ENCODE data around the gene SNX3.

Gene SNX3

DNA sequence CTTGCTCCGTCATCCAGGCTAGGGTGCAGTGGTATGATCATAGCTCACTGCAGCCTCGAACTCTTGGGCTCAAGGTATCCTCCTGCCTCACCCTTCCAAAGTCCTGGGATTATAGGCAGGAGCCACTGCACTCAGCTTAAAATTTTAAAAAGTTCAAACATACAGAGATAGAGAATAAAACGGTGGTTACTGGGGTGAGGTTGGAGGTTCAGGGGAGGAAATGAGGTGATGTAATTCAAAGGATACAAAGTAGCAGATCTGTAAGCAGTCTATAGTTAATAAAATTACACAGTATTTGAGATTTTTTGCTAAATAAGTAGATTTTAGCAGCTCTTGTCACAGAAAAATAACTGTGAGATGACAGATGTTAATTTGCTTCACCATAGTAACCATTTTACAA, 26.5 kb upstream of the SNX3 start:
- Histone ChIP-seq H3K27me3 (ENCODE audit: low read depth, low read length) (no peaks in the 10 kb centered on the region), H3K9me3 (ENCODE audit: insufficient read depth, low read length) (no peaks in the 10 kb centered on the region), H4K20me1 (ENCODE audit: insufficient read depth, low read length) (no peaks in the 10 kb centered on the region), H3K79me2 (ENCODE audit: low read length) (no peaks in the 10 kb centered on the region), H3K4me1 (ENCODE audit: low read length) (peaks cover 8% of the 10 kb centered on the region; the same call in 1 of the 2 replicates), H2AFZ (ENCODE audit: low read depth, low read length) (no peak overlapping the region), H3K9ac (ENCODE audit: low read length) (no peak overlapping the region), H3K27ac (ENCODE audit: low read length) (no peak overlapping the region), H3K36me3 (replicated peaks; ENCODE audit: low read depth, low read length) (no peaks in the 10 kb centered on the region), H3K4me3 (ENCODE audit: low read length) (no peak overlapping the region), H3K4me2 (ENCODE audit: low read length) (no peak overlapping the region)
- TF ChIP-seq CTCF (IDR thresholded peaks at IDR 0.05; ENCODE audit: low read depth, low read length) (no peak), EZH2phosphoT487 (IDR thresholded peaks at IDR 0.05; ENCODE audit: low read depth) (no peak)

DNA sequence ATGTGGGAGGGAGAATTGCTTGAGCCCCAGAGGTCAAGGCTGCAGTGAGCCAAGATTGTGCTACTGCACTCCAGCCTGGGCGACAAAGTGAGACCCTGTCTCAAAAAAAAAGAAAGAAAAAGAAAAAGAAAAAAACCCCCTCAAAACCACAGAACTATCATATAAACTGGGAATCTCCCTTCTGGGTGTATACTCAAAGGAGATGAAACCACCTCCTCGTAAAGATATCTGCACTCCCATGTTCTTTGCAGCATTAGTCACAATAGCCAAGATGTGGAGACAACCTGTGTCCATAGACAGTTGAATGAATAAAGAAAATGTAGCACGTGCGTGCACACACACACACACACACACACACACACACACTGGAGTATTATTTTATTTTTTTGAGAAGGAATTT, 25.5 kb upstream of the SNX3 start:
- no peak overlapping the region for H2AFZ ChIP-seq (ENCODE audit: low read depth, low read length)
- H3K4me3 ChIP-seq (ENCODE audit: low read length), result no peak overlapping the region
- no peak overlapping the region for H3K27ac ChIP-seq (ENCODE audit: low read length)
- no peaks in the 10 kb centered on the region for H3K36me3 ChIP-seq (replicated peaks; ENCODE audit: low read depth, low read length)
- no peak overlapping the region for H3K9ac ChIP-seq (ENCODE audit: low read length)
- H3K9me3 ChIP-seq (ENCODE audit: insufficient read depth, low read length), result no peaks in the 10 kb centered on the region
- no peak overlapping the region for H3K4me2 ChIP-seq (ENCODE audit: low read length)
- no peaks in the 10 kb centered on the region for H3K79me2 ChIP-seq (ENCODE audit: low read length)
- H4K20me1 ChIP-seq (ENCODE audit: insufficient read depth, low read length), result no peaks in the 10 kb centered on the region
- peaks cover 6% of the 10 kb centered on the region; the same call in 1 of the 2 replicates for H3K4me1 ChIP-seq (ENCODE audit: low read length)
- no peaks in the 10 kb centered on the region for H3K27me3 ChIP-seq (ENCODE audit: low read depth, low read length)
- no peak for TF ChIP-seq EZH2phosphoT487 (IDR thresholded peaks at IDR 0.05; ENCODE audit: low read depth)
- TF ChIP-seq CTCF (IDR thresholded peaks at IDR 0.05; ENCODE audit: low read depth, low read length), result no peak

DNA sequence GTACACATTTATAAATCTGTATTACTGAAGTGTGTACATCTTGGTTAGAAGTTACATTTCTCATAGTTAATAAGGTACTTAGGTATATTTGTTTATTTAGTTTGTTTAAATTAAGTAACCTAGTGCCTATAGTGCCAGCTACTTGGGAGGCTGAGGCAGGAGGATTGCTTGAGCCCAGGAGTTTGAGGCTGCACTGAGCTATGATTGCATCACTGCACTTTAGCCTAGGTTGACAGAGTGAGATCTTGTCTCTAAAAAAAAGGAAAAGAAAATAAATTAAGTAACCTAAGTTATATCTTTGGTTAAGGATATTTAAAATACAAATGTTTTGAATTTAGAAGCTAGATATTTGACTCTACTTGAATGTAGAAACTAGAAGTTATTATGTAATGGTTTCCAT, 24.5 kb upstream of the SNX3 start:
- H3K36me3 ChIP-seq (replicated peaks; ENCODE audit: low read depth, low read length), result no peaks in the 10 kb centered on the region
- no peaks in the 10 kb centered on the region for H3K79me2 ChIP-seq (ENCODE audit: low read length)
- H3K27ac ChIP-seq (ENCODE audit: low read length), result no peak overlapping the region
- no peak overlapping the region for H2AFZ ChIP-seq (ENCODE audit: low read depth, low read length)
- TF ChIP-seq CTCF (IDR thresholded peaks at IDR 0.05; ENCODE audit: low read depth, low read length) (no peak), EZH2phosphoT487 (IDR thresholded peaks at IDR 0.05; ENCODE audit: low read depth) (no peak)
- no peaks in the 10 kb centered on the region for H3K9me3 ChIP-seq (ENCODE audit: insufficient read depth, low read length)
- H3K27me3 ChIP-seq (ENCODE audit: low read depth, low read length), result no peaks in the 10 kb centered on the region
- H3K4me3 ChIP-seq (ENCODE audit: low read length), result no peak overlapping the region
- peaks cover 6% of the 10 kb centered on the region; the same call in 1 of the 2 replicates for H3K4me1 ChIP-seq (ENCODE audit: low read length)
- H3K9ac ChIP-seq (ENCODE audit: low read length), result no peak overlapping the region
- H3K4me2 ChIP-seq (ENCODE audit: low read length), result no peak overlapping the region
- no peaks in the 10 kb centered on the region for H4K20me1 ChIP-seq (ENCODE audit: insufficient read depth, low read length)

GRCh38 chr6:108277831-108278230, 17.0 kb upstream of the SNX3 start:
- no peaks in the 10 kb centered on the region for H3K4me1 ChIP-seq (ENCODE audit: low read length)
- no peaks in the 10 kb centered on the region for H4K20me1 ChIP-seq (ENCODE audit: insufficient read depth, low read length)
- no peaks in the 10 kb centered on the region for H3K27me3 ChIP-seq (ENCODE audit: low read depth, low read length)
- H3K27ac ChIP-seq (ENCODE audit: low read length), result no peak overlapping the region
- TF ChIP-seq EZH2phosphoT487 (IDR thresholded peaks at IDR 0.05; ENCODE audit: low read depth), result no peak
- no peak for TF ChIP-seq CTCF (IDR thresholded peaks at IDR 0.05; ENCODE audit: low read depth, low read length)
- H3K79me2 ChIP-seq (ENCODE audit: low read length), result no peaks in the 10 kb centered on the region
- no peaks in the 10 kb centered on the region for H3K36me3 ChIP-seq (replicated peaks; ENCODE audit: low read depth, low read length)
- no peak overlapping the region for H3K9ac ChIP-seq (ENCODE audit: low read length)
- H3K9me3 ChIP-seq (ENCODE audit: insufficient read depth, low read length), result no peaks in the 10 kb centered on the region
- no peak overlapping the region for H3K4me2 ChIP-seq (ENCODE audit: low read length)
- H3K4me3 ChIP-seq (ENCODE audit: low read length), result no peak overlapping the region
- no peak overlapping the region for H2AFZ ChIP-seq (ENCODE audit: low read depth, low read length)
